HG02571 (cell line): Measurements from ENCODE around the gene CDK3.

Experiments used
- ATAC-seq: cut with Tn5 transposase; IDR thresholded peaks from one replicate; pipeline ENCODE4 v1.9.1; 2021; ENCODE audit warnings: mild to moderate bottlenecking, moderate library complexity; ENCODE audit not compliant: unreplicated experiment

Gene CDK3

DNA sequence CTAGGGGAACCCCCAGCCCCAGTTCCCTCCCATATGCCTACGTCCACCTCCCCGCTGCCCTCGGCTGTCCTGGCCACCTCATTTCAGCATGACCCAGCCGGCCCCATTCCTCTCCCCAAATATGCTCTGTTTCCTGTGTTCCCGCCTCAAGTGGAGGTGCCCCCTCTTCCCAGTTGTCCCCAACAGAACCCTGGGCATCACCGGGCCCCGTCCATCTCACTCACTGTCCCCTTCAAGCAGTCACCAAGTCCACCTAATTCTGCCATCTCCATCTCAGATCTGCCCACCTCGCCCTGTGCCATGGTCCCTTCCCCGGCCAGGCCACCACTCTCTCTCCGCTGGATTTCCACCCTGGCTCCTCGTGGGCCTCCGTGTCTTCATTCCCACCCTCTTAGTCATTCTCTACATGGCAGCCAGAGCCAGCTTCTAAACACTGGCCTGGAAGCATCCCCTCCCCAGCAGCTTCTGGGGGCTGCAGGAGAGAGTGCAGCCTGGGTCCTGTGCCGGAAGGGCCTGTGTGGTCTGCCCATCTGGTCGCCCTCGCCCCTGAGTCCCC, 12.8 kb downstream of the CDK3 start:
- ATAC-seq = no peak

DNA sequence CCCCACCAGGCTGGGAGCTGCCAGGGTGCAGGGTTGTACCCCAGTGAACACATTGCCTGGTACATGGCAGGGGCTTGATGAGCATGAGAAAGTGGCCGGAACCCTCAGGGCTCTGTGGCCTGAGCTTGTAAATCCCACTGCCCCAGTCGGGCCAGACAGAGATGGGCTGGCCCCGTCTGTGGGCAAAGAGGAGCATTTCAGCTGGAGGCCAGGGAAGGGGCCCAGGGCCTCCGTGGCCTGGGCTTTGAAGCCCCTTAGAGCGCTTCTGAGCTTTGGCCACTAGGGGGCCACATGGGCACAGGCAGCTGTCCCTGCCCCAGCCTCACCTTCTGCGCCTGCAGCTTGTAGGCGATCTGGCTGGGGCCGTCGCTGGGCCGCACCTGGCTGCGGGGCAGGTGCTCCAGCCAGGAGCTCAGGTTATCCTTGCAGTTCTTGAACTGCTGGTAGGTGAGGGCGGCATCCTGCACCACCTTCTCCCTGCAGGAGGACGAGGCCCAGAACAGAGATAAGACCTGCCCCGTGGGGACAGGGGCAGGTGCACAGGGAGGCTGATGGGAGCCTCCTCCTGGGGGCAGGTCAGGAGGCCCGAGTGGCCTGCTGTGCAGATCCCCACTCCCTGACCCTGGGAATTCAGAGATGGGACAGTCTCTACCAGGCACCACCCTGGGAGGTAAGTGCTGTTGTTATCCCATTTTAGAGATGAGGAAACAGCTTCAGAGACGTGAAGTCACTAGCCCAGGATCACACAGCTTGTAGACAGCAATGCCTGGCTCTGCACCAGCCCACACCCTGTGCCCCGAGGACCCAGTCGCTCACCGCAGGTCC, 13.7 kb downstream of the CDK3 start:
- no peak for ATAC-seq

DNA sequence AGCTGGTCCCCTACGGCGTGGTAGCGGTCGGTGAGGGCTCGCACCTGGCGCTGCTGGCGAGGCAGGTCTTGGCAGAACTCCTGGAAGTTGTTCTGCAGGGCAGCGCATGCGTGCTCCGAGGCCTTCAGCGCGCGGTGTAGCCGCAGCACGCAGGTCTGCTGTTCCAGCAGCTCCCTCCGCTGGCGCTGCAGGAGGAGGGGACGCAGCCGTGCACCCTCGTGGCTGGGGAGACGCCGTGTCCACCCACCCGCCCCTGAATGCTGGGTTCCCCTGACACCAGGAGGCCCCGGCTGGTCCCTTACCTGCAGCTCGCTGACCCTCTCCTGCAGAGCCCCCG, 14.2 kb downstream of the CDK3 start:
- no peak for ATAC-seq

DNA sequence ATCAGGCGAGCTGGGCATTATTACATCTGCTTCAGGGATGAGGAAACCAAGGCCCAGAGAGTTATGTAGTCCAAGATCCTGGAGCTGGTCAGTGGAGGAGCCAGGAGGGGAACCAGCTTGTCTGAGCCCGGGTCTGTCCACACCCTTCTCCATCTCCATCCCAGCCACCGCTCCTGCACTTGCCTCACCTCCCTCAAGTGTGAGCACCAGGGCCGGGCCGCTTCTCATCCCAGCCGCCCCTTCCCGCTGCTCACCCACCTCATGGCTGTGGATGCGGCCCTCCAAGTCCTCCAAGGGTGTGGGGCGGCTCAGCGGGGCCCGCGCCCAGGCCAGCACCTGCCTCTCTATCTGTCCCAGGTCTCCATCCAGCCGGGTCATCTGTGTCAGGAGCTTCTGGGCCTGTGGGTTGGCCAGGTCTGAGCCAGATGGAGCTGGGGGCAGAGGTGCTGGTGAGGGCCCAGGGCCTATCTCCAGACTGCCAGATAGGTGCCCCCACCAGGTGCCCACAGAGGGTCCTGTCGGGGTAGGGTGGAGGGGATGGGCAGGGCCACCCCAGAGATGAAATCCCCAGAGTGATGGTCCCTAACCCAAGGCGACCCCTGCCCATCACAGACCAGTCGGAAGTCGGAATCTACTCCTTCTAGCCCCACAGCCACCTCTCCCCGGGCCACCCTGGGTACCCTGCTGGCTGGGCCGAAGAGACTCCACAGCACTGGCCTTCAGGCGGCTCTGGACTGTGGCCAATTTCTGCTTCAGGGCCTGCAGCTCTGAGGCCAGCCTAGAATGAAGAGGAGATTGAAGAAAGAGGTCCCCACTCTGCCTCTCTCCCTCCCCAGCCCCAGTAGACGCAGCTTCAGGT, 17.1 kb downstream of the CDK3 start:
- ATAC-seq = no peak

DNA sequence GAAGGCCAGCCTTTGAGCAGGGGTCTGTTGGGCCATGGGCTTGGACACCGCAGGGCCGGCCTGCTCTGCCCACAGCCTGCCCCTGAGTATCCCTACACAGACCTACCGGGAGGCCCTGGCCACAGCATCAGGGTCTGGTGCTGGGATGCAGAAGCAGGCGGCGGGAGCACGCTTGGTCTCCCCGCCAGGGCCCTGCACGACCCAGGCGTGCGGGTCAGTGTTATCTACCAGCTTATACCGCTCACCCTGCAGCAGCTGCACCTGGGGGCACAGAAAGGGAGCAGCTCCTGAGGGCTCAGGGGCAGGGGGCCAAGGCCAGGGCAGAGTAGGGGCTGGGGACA, 17.7 kb downstream of the CDK3 start:
- no peak for ATAC-seq

DNA sequence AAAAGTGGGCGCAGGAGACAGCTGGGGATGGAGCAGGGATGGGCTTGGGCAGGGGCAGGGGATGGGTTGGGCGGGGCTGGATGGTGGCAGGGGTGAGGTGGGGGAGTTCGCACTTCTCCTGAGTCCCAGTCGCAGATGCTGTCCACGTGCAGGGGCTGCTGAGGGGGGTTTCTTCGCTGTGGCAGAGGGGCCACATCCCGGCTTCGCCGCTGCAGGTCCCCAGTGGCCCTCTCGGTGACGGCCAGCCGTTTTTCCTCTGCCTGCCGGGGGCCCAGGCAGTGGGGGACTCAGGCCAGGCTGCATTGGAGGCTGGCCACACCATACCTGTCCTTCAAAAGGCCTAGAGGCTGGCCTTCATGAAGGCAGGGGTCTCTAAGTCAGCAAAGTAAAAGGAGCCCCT, 18.1 kb downstream of the CDK3 start:
- no peak for ATAC-seq

DNA sequence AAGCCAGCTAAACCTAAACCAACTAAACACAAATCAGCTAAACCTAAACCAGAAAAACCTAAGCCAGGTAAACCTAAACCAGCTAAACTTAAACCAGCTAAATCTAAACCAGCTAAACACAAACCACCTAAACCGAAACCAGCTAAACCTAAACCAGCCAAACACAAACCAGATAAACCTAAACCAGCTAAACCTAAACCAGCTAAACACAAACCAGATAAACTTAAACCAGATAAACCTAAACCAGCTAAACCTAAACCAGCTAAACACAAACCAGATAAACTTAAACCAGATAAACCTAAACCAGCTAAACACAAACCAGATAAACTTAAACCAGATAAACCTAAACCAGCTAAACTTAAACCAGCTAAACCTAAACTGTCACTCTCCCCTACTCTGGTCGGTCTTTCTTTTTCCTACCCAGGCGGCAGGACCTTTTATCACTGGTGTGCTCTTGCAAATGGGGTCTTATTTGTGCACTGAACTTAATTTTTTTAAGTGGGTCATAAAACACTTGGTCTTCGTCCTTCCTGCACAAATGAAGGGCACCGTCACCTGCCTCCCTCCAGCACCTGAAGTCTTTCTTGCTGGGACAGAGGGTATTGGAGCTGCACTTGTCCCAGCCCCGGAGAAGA, 19.3 kb downstream of the CDK3 start:
- no peak for ATAC-seq

DNA sequence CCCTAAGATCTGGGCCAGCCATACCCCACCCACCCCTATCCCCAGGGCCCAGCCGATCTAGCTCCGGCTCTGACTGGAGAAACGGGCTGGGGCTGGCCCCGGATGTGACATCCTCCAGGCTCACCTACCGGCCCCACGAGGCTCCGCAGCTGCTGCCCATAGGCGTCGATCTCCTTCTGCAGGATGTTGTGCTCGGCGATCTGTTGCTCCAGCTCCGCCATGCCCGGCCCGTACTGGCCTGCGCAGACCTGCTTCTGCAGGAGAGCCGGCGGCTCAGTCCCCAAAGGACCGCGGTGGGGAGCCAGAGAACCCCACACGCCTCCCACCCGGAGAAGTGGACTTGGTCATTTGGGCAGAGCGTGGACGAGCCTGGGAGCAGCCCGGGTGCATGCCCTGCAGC, 21.6 kb downstream of the CDK3 start:
- ATAC-seq = no peak

DNA sequence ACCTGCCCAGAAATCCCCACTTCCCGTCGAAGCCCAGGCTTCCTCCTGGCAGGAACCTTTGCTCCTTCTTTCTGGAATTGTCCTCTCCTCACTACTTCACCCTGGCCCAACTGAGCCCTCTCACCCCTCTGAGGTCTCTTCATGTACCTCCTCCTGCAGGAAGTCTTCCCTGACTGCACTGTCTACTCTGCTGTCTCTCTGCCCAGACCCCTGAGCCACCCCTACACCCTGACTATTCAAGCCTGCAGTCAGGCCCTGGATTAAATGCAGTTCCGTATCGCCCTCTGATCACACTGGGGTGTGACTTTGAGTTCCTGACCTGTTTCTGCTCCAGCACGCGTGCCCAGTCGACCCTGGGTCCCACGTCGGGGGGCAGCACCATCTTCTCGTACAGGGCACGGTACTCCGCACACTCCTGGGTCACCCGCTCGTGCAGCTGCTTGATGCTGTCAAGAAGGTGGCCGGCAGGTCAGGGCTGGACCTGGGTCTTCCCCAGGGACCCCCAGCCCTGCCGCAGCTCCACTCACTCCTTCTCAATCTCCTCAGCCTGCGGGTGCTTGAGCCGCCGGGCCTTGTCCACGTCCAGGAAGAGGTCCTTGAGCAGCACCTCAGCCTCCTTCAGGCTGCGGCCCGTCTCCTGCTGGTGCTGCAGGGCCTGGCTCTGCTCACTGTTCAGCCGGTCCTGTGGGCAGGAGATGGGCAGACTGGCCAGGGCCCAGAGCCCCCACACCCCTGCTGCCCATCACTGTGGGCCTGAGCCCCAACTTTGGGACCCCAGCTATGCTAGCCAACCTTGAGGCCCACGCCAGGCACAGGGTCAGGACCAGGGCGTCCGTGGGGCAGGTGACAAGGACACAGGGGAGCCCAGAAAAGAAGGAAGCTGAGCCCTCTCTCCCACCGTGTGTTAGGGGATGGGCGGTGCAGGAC, 22.6 kb downstream of the CDK3 start:
- ATAC-seq = no peak

DNA sequence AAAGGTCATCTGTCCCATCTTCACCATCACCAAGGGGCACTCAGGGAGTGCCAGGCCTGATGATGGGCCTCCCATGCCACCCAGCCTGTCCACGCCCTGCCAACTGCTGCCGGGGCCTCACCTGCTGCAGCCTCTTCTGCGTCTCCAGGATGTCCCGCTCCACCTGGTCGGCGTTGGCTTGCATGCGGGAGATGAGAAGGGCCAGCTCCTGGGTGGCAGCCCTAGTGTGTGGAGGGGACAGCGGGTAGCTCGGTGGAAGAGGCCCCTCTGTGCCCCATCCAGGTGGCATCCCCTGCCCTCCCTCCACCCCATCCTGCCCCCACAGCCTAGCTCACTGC, 23.2 kb downstream of the CDK3 start:
- no peak for ATAC-seq

DNA sequence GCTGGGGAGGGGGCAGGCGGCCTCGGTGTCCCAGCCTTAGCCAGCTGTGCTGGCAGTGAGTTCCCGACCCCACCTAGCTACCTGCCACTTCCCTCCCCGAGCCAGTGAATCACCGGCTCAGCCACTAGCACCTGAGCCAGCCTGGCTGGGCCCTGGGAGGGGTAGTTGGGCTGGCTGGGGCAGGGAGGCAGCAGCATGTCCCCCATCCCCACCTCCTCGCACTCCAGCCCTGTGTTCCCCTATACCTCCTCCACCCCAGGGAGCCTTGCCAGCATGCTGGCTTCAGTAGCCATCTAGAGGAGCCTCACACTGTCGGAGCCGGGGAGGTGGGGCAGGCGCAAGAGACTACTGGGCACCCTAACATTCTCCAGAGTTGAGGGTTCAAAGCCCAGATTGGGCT, 23.7 kb downstream of the CDK3 start:
- no peak for ATAC-seq

DNA sequence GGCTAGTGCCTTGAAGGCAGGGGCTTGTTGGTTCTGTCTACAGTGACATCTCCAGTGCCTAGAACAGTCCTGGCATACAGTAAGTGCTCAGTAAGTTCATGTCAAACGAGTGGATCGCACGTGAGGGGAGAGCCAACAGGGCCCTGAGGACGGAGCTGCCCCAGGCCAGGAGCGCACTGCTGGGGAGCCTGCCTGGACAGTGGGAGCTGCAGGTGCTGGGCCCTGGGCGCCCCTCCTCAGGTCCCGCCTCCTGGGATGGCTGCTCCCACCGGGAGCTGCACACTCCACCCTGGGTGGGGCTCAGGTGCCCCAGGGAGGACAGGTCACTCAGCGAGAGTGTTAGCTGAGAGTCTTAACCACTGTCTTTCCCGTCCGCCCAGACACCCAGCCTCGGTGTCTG, 24.6 kb downstream of the CDK3 start:
- ATAC-seq = no peak

DNA sequence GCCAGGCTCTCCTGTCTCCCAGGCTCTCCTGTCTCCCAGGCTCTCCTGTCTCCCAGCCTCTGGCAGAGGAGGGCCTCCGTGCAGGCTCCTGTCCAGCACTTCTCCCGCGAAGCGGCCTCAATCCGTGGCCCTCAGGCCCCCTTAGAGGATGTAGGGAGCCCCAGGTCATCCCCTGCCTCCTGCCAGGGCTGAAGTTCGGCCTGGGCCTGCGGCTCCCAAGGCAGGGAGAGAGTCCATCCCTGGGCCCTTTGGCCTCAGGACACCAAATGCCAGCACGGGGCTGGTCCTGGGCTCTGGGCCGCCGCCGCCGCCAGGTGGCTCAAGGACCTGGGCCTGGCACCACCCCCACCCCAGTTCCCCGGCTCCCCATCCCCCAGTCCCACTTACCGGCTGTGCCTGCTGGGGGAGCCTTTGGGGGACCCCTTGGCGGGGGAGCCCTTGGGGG, 26.1 kb downstream of the CDK3 start:
- no peak for ATAC-seq

DNA sequence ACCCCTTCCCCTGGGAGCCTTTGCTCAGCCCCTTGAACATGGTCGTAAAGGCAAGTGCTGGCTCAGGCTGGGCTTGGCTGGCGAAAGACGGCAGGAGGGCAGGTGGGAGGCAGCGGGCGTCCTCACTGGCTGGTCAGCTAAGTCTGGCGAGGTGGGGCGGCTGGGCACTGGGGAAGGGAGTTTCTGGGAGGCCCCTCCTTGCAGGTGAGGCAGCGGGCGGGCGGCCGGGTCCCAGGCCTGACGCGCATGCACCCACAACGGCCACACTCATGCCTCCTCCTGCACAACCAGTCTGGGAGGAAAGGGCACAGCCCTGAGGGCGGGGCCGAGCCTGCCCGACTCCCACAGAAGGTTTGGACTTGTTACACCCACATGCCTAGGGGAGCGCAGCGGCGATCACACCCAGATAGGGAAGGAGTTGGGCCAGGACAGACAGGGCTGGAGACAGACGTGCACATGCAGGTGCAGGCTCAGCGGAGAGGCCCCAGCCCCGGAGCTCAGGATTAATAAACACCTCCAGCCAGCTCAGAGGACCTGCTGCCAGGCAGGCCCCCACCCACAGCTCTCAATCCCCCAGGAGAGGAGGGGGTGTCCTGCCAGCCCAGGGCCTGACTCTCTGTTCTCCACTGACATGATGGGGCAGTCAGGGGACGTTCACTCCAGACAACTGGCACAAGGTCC, 26.6 kb downstream of the CDK3 start, which contains the start of gene EVPL:
TSS of gene EVPL (minus strand) at position 148 of the 681 bp plus-strand sequence. CDS start at position 40, 108 bp downstream.
- ATAC-seq = no peak

DNA sequence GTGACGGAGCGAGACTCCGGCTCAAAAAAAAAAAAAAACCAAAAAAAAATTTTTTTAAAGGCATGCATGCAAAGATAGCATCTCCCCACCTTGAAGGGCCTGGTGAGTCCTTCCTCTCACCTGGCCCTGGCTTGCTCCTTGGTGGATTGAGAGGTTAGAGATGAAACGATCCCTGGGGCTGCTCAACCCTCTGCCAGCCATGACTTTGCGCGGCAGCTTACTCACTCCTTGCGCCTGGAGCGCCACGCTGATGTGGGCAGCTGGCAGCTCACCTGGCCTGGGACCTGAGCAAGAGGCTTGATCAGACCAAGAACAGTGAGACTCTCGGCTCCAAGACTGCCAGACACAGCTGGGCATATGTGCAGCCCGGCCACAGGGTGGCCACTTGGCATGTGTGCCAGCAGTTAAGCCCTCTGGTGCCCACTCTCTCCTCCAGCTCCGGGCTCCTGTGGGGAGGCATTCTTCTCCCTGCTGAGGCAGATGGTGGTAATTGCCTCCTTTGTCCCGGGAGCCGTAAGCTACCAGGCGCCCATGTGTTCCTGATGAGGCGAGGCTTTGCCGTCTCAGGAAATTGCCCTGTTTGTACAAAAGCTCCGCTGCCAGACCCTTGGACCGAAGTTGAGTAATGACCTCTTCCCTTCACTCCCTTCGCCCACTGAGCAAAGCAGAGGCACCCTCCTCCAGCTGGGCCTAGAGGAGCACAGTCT, 31.6 kb downstream of the CDK3 start:
- no peak for ATAC-seq

DNA sequence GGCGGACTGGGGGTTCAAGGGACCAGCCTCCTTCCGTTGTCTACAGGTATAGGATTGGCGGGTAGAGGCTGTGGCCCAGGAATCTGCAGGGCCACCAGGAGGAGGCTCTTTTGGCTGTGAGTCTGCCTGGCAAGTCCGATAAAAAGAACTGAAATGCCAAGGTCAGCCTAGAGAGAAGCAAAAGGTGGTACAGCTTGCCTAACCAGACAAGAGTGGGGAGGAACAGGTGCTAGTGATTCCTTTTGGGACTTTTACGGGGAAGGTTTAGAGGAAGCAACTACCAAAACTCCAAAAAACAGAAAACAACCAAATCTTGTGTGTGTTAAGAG, 32.1 kb downstream of the CDK3 start:
- ATAC-seq = no peak

DNA sequence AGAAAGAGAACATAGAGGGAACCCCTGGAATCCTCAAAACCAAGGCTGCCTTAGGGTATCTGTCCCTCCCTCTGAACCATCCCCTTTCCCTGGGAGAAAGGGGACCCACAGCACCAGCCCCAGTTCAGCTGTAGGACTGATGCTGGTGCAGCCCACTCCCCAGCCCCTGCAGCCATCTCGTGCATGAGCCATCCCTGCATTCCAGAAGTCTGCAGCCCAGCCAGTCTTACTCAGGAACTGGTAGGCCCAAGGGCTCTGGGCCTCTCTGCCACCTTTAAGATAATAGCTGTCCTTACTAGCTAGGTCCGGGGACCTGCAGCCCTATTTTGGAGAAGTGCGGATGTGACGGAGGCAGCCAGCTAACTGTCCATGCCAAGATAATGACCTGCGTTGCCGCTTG, 32.5 kb downstream of the CDK3 start:
- ATAC-seq = no peak

DNA sequence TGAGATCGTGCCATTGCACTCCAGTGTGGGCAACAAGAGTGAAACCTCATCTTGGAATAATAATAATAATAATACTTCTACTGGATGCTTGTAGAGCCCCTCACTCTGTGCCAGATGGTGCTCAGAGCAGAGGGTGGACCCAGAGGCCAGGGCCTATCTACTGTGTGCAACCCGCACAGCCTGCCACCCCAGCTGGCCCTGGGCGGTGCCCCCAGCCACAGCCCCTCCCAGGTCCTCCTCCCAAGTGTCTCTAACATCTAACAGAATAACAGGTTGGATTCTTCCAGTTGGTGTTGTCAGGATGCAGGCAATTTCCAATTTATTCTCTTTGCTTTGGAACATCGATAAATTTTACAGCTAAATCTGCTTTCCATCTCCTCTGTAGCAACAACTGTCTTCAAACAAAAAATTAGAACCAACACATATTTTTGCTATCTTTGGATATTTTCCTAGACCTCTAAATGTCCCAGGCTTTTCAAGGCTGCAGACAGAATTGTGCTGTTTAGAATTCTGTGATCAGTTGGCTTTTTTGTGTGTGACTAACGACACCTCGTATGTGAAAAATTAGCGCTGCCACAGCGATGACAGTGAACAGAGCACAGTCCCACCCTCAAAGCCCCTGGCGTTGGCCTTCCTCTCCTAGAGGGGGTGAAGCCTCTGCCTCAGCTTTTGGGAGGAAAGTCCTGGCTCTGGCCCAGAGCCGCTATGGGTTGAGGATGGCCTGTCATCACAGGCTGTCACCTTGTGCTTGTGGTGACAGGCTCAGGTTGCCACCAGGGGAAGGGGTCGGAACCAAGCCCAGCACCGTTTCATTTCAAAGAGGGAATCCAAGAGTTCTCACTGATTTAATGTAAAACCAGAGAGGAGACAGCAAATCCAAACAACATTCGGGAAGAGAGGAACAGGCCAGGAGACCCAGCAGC, 34.0 kb downstream of the CDK3 start:
- ATAC-seq = no peak
